PC-3 (cell line): ENCODE results near the gene GPBAR1.

Source experiments
- EZH2 ChIP-seq: fragments of 300-600 bp; sonication (generic); IDR thresholded peaks from one replicate; pipeline ENCODE4 v1.6.1; 2017; ENCODE audit warnings: antibody characterized with exemption, mild to moderate bottlenecking, low read length; ENCODE audit not compliant: unreplicated experiment
- TF ChIP-seq, protein P1 (sequence below): fragments of 300-600 bp; sonication (generic); conservative IDR thresholded peaks from 2 replicates; pipeline ENCODE4 v1.5.1; 2017; ENCODE audit warnings: antibody characterized with exemption, low read depth, mild to moderate bottlenecking, low read length

DNA sequence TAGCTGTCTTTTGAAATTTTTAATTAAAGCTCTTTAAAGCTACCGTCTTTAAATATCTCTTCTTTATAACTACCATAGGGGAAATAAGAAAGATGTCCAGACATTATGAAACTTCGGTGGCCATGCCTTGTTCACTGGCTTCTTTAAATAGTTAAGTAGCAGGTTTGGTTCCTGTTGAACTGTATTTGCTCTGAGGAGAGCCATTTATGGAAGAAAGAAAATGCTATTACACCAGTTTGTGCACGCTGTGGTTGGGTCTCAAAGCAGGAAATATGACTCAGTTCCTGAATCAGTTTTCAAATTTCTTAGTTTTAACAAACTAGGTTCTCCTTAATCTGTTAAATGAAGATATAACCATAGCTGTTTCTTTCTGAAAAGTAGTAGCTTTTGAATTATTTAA, 31.6 kb upstream of the GPBAR1 start:
- no peak for TF ChIP-seq EZH2
- TF ChIP-seq, protein P1, sequence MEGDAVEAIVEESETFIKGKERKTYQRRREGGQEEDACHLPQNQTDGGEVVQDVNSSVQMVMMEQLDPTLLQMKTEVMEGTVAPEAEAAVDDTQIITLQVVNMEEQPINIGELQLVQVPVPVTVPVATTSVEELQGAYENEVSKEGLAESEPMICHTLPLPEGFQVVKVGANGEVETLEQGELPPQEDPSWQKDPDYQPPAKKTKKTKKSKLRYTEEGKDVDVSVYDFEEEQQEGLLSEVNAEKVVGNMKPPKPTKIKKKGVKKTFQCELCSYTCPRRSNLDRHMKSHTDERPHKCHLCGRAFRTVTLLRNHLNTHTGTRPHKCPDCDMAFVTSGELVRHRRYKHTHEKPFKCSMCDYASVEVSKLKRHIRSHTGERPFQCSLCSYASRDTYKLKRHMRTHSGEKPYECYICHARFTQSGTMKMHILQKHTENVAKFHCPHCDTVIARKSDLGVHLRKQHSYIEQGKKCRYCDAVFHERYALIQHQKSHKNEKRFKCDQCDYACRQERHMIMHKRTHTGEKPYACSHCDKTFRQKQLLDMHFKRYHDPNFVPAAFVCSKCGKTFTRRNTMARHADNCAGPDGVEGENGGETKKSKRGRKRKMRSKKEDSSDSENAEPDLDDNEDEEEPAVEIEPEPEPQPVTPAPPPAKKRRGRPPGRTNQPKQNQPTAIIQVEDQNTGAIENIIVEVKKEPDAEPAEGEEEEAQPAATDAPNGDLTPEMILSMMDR, result no peak
